NOMO-1 treated with dmso at 0.1 percent for 144 hours (cell line): Measurements from ENCODE around the gene SLC2A4.

Experiments
- DNase-seq: peaks from one replicate; lab custom pipeline; 2025; ENCODE audit not compliant: unreplicated experiment; lab: John Stamatoyannopoulos, UW

The SLC2A4 gene

GRCh38 chr17:7263801-7264078 lies 17.8 kb upstream of the SLC2A4 start:
- DNase-seq = no peak

GRCh38 chr17:7266784-7267183 lies 14.7 kb upstream of the SLC2A4 start:
- no peak for DNase-seq

- DNase-seq = no peak
Observed at GRCh38 chr17:7279448-7279847, 2.1 kb upstream of the SLC2A4 start.

GRCh38 chr17:7280519-7281073 lies 922 bp upstream of the SLC2A4 start:
- peak; percentile 86 for DNase-seq

GRCh38 chr17:7281953-7282751 lies 634 bp downstream of the SLC2A4 start:
- no peak for DNase-seq

GRCh38 chr17:7282752-7283321 lies 1.3 kb downstream of the SLC2A4 start:
- DNase-seq = no peak

GRCh38 chr17:7283471-7284216 lies 2.1 kb downstream of the SLC2A4 start:
- DNase-seq = no peak

- DNase-seq = no peak
Observed at GRCh38 chr17:7284911-7285310, 3.4 kb downstream of the SLC2A4 start.

- DNase-seq = no peak
Observed at GRCh38 chr17:7285679-7286078, 4.2 kb downstream of the SLC2A4 start.

- DNase-seq = no peak
Observed at GRCh38 chr17:7289256-7290032, 7.9 kb downstream of the SLC2A4 start.

GRCh38 chr17:7290166-7290565 lies 8.6 kb downstream of the SLC2A4 start:
- no peak for DNase-seq

GRCh38 chr17:7290685-7291084 lies 9.2 kb downstream of the SLC2A4 start:
- no peak for DNase-seq

GRCh38 chr17:7292194-7292593 lies 10.7 kb downstream of the SLC2A4 start:
- no peak for DNase-seq

GRCh38 chr17:7292729-7293128 lies 11.2 kb downstream of the SLC2A4 start:
- DNase-seq = no peak

- DNase-seq = no peak
Observed at GRCh38 chr17:7293159-7293558, 11.6 kb downstream of the SLC2A4 start.

- no peak for DNase-seq
Observed at GRCh38 chr17:7293816-7294613, 12.5 kb downstream of the SLC2A4 start.

GRCh38 chr17:7294614-7295153 lies 13.2 kb downstream of the SLC2A4 start, which contains the start of gene YBX2:
TSS of gene YBX2 (minus strand) at chr17:7294639. CDS start at chr17:7294500, 139 bp downstream.
- peak; percentile 58 for DNase-seq

GRCh38 chr17:7295230-7296180 lies 14.0 kb downstream of the SLC2A4 start:
- no peak for DNase-seq
